Measurements from ENCODE around the gene IRS2. TPM values are rescaled to one million over a fixed set of nuclear protein-coding genes. Genes with fewer than 3 reads are reported as not detected.

Gene IRS2
- polyA plus RNA-seq, 1 donor (not counting 4 experiments of a cell fraction or from before 2014, with no cell fraction given): 2.3 TPM

GRCh38 chr13:109760402-109760801 lies 26.0 kb downstream of the IRS2 start:
- Histone ChIP-seq H2AFZ (ENCODE audit: control insufficient read depth, low read length) (no peak overlapping the region), H4K20me1 (ENCODE audit: control insufficient read depth, extremely low read depth, insufficient read depth, low read length) (no peaks in the 10 kb centered on the region), H3K4me3 (ENCODE audit: control insufficient read depth in 2 of 3, extremely low read depth in 1 of 3, insufficient read depth in 2 of 3, low read depth in 1 of 3, low read length in 3 of 3) (no peak overlapping the region), H3K27ac (ENCODE audit: control insufficient read depth, insufficient read depth, low read length) (no peak overlapping the region), H3K79me2 (ENCODE audit: control insufficient read depth, insufficient read depth, low read length) (peaks cover 43% of the 10 kb centered on the region), H3K9ac (ENCODE audit: control insufficient read depth, extremely low read depth, insufficient read depth, low read length) (no peak overlapping the region), H3K9me1 (ENCODE audit: control insufficient read depth, extremely low read depth, insufficient read depth, low read length) (peaks cover 5% of the 10 kb centered on the region), H3K4me1 (ENCODE audit: control insufficient read depth, extremely low read depth, insufficient read depth, low read length) (peaks cover 34% of the 10 kb centered on the region), H3K4me2 (ENCODE audit: control insufficient read depth, extremely low read depth, insufficient read depth, low read depth, low read length) (no peak overlapping the region), H3K9me3 (ENCODE audit: control insufficient read depth, low read depth, low read length) (no peaks in the 10 kb centered on the region), H3K36me3 (ENCODE audit: control insufficient read depth in 2 of 2, extremely low read depth in 1 of 2, insufficient read depth in 2 of 2, low read length in 2 of 2) (peaks cover 0 to 7% of the 10 kb centered on the region in 2 experiments), H3K27me3 (ENCODE audit: control insufficient read depth, extremely low read depth, insufficient read depth, low read length) (no peaks in the 10 kb centered on the region)
- dilution Hi-C loops (cut with MboI; ENCODE audit: extremely low pct_ligation_motif_present, low sequenced_read_pairs): no loop called here
- DNase-seq (ENCODE audit: low read depth, low spot score) (no peak), FAIRE-seq (no peak)
- TF ChIP-seq EZH2 (IDR thresholded peaks at IDR 0.05; ENCODE audit: low read length): no peak

- no peaks in the 10 kb centered on the region for H4K20me1 ChIP-seq (ENCODE audit: control insufficient read depth, extremely low read depth, insufficient read depth, low read length)
- no peaks in the 10 kb centered on the region for H3K9me3 ChIP-seq (ENCODE audit: control insufficient read depth, low read depth, low read length)
- H3K4me1 ChIP-seq (ENCODE audit: control insufficient read depth, extremely low read depth, insufficient read depth, low read length): peaks cover 27% of the 10 kb centered on the region
- H3K9ac ChIP-seq (ENCODE audit: control insufficient read depth, extremely low read depth, insufficient read depth, low read length): no peak overlapping the region
- DNase-seq (ENCODE audit: low read depth, low spot score) (no peak), FAIRE-seq (no peak)
- dilution Hi-C loops (cut with MboI; ENCODE audit: extremely low pct_ligation_motif_present, low sequenced_read_pairs): no loop called here
- no peaks in the 10 kb centered on the region for H3K27me3 ChIP-seq (ENCODE audit: control insufficient read depth, extremely low read depth, insufficient read depth, low read length)
- peaks cover 0 to 7% of the 10 kb centered on the region in 2 experiments for H3K36me3 ChIP-seq (ENCODE audit: control insufficient read depth in 2 of 2, extremely low read depth in 1 of 2, insufficient read depth in 2 of 2, low read length in 2 of 2)
- peaks cover 41% of the 10 kb centered on the region for H3K79me2 ChIP-seq (ENCODE audit: control insufficient read depth, insufficient read depth, low read length)
- no peak overlapping the region for H3K27ac ChIP-seq (ENCODE audit: control insufficient read depth, insufficient read depth, low read length)
- no peak overlapping the region for H2AFZ ChIP-seq (ENCODE audit: control insufficient read depth, low read length)
- H3K4me2 ChIP-seq (ENCODE audit: control insufficient read depth, extremely low read depth, insufficient read depth, low read depth, low read length): no peak overlapping the region
- peaks cover 5% of the 10 kb centered on the region for H3K9me1 ChIP-seq (ENCODE audit: control insufficient read depth, extremely low read depth, insufficient read depth, low read length)
- no peak overlapping the region for H3K4me3 ChIP-seq (ENCODE audit: control insufficient read depth in 2 of 3, extremely low read depth in 1 of 3, insufficient read depth in 2 of 3, low read depth in 1 of 3, low read length in 3 of 3)
- TF ChIP-seq, protein P1, sequence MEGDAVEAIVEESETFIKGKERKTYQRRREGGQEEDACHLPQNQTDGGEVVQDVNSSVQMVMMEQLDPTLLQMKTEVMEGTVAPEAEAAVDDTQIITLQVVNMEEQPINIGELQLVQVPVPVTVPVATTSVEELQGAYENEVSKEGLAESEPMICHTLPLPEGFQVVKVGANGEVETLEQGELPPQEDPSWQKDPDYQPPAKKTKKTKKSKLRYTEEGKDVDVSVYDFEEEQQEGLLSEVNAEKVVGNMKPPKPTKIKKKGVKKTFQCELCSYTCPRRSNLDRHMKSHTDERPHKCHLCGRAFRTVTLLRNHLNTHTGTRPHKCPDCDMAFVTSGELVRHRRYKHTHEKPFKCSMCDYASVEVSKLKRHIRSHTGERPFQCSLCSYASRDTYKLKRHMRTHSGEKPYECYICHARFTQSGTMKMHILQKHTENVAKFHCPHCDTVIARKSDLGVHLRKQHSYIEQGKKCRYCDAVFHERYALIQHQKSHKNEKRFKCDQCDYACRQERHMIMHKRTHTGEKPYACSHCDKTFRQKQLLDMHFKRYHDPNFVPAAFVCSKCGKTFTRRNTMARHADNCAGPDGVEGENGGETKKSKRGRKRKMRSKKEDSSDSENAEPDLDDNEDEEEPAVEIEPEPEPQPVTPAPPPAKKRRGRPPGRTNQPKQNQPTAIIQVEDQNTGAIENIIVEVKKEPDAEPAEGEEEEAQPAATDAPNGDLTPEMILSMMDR (optimal IDR thresholded peaks at IDR 0.05 in 1 of 3, IDR thresholded peaks at IDR 0.05 in 1 of 3, conservative IDR thresholded peaks at IDR 0.05 in 1 of 3; ENCODE audit: extremely low read depth in 1 of 3, insufficient read depth in 2 of 3, low read length in 3 of 3): no peak
- TF ChIP-seq EZH2 (IDR thresholded peaks at IDR 0.05; ENCODE audit: low read length): no peak
These were observed 26.8 kb downstream of the IRS2 start for GRCh38 chr13:109759609-109760008.

GRCh38 chr13:109758937-109759480 lies 27.4 kb downstream of the IRS2 start:
- FAIRE-seq (no peak), DNase-seq (ENCODE audit: low read depth, low spot score) (no peak)
- H3K4me3 ChIP-seq (ENCODE audit: control insufficient read depth in 2 of 3, extremely low read depth in 1 of 3, insufficient read depth in 2 of 3, low read depth in 1 of 3, low read length in 3 of 3): no peak overlapping the region
- peaks cover 39% of the 10 kb centered on the region for H3K79me2 ChIP-seq (ENCODE audit: control insufficient read depth, insufficient read depth, low read length)
- H3K9me1 ChIP-seq (ENCODE audit: control insufficient read depth, extremely low read depth, insufficient read depth, low read length): peaks cover 3% of the 10 kb centered on the region
- H3K9me3 ChIP-seq (ENCODE audit: control insufficient read depth, low read depth, low read length): no peaks in the 10 kb centered on the region
- dilution Hi-C loops (cut with MboI; ENCODE audit: extremely low pct_ligation_motif_present, low sequenced_read_pairs): no loop called here
- no peaks in the 10 kb centered on the region for H4K20me1 ChIP-seq (ENCODE audit: control insufficient read depth, extremely low read depth, insufficient read depth, low read length)
- H3K4me2 ChIP-seq (ENCODE audit: control insufficient read depth, extremely low read depth, insufficient read depth, low read depth, low read length): no peak overlapping the region
- H3K36me3 ChIP-seq (ENCODE audit: control insufficient read depth in 2 of 2, extremely low read depth in 1 of 2, insufficient read depth in 2 of 2, low read length in 2 of 2): peaks cover 0 to 7% of the 10 kb centered on the region in 2 experiments
- no peak overlapping the region for H2AFZ ChIP-seq (ENCODE audit: control insufficient read depth, low read length)
- TF ChIP-seq, protein P1 (optimal IDR thresholded peaks at IDR 0.05 in 1 of 3, IDR thresholded peaks at IDR 0.05 in 1 of 3, conservative IDR thresholded peaks at IDR 0.05 in 1 of 3; ENCODE audit: extremely low read depth in 1 of 3, insufficient read depth in 2 of 3, low read length in 3 of 3): no peak
- TF ChIP-seq EZH2 (IDR thresholded peaks at IDR 0.05; ENCODE audit: low read length): no peak
- peaks cover 21% of the 10 kb centered on the region for H3K4me1 ChIP-seq (ENCODE audit: control insufficient read depth, extremely low read depth, insufficient read depth, low read length)
- H3K9ac ChIP-seq (ENCODE audit: control insufficient read depth, extremely low read depth, insufficient read depth, low read length): no peak overlapping the region
- no peaks in the 10 kb centered on the region for H3K27me3 ChIP-seq (ENCODE audit: control insufficient read depth, extremely low read depth, insufficient read depth, low read length)
- H3K27ac ChIP-seq (ENCODE audit: control insufficient read depth, insufficient read depth, low read length): no peak overlapping the region
